Measurements from ENCODE around the gene FLNB.

FLNB gene

GRCh38 chr3:58184309-58184981 lies 176.2 kb downstream of the FLNB start:
- DNase-seq, result no peak
- H3K4me1 Mint-ChIP-seq (ENCODE audit: low read depth), result peaks cover 3% of the 10 kb centered on the region
- H3K27me3 Mint-ChIP-seq, result no peaks in the 10 kb centered on the region
- H3K36me3 Mint-ChIP-seq (ENCODE audit: low read depth), result no peaks in the 10 kb centered on the region
- H3K4me3 Mint-ChIP-seq, result no peak overlapping the region
- no peaks in the 10 kb centered on the region for H3K9me3 Mint-ChIP-seq
- H3K27ac Mint-ChIP-seq, result no peak overlapping the region

- Mint-ChIP-seq H3K27ac (no peak overlapping the region), H3K4me1 (ENCODE audit: low read depth) (peaks cover 3% of the 10 kb centered on the region), H3K27me3 (no peaks in the 10 kb centered on the region), H3K9me3 (no peaks in the 10 kb centered on the region), H3K36me3 (ENCODE audit: low read depth) (no peaks in the 10 kb centered on the region), H3K4me3 (no peak overlapping the region)
- no peak for DNase-seq
Observed at GRCh38 chr3:58184982-58185360, 176.7 kb downstream of the FLNB start.

- Mint-ChIP-seq H3K9me3 (no peaks in the 10 kb centered on the region), H3K4me3 (no peak overlapping the region), H3K27me3 (no peaks in the 10 kb centered on the region), H3K27ac (no peak overlapping the region), H3K36me3 (ENCODE audit: low read depth) (no peaks in the 10 kb centered on the region), H3K4me1 (ENCODE audit: low read depth) (peaks cover 3% of the 10 kb centered on the region)
- DNase-seq, result no peak
Observed at GRCh38 chr3:58188173-58188564, 179.9 kb downstream of the FLNB start.

GRCh38 chr3:58188921-58189451 lies 180.8 kb downstream of the FLNB start:
- no peaks in the 10 kb centered on the region for H3K9me3 Mint-ChIP-seq
- H3K27ac Mint-ChIP-seq, result no peak overlapping the region
- peaks cover 3% of the 10 kb centered on the region for H3K4me1 Mint-ChIP-seq (ENCODE audit: low read depth)
- H3K27me3 Mint-ChIP-seq, result no peaks in the 10 kb centered on the region
- H3K4me3 Mint-ChIP-seq, result no peak overlapping the region
- no peak for DNase-seq
- no peaks in the 10 kb centered on the region for H3K36me3 Mint-ChIP-seq (ENCODE audit: low read depth)

- no peaks in the 10 kb centered on the region for H3K9me3 Mint-ChIP-seq
- no peaks in the 10 kb centered on the region for H3K27me3 Mint-ChIP-seq
- no peak overlapping the region for H3K4me3 Mint-ChIP-seq
- H3K4me1 Mint-ChIP-seq (ENCODE audit: low read depth), result peaks cover 3% of the 10 kb centered on the region
- no peak overlapping the region for H3K27ac Mint-ChIP-seq
- DNase-seq, result no peak
- no peaks in the 10 kb centered on the region for H3K36me3 Mint-ChIP-seq (ENCODE audit: low read depth)
Observed at GRCh38 chr3:58189691-58190090, 181.5 kb downstream of the FLNB start.

- Mint-ChIP-seq H3K36me3 (ENCODE audit: low read depth) (no peaks in the 10 kb centered on the region), H3K9me3 (no peaks in the 10 kb centered on the region), H3K4me1 (ENCODE audit: low read depth) (peaks cover 3% of the 10 kb centered on the region), H3K4me3 (no peak overlapping the region), H3K27me3 (no peaks in the 10 kb centered on the region), H3K27ac (no peak overlapping the region)
- no peak for DNase-seq
Observed at GRCh38 chr3:58190291-58190690, 182.1 kb downstream of the FLNB start.

- Mint-ChIP-seq H3K9me3 (no peaks in the 10 kb centered on the region), H3K27ac (no peak overlapping the region)
Observed at GRCh38 chr3:58190882-58191281, 182.7 kb downstream of the FLNB start.

GRCh38 chr3:58191361-58191991 lies 183.3 kb downstream of the FLNB start:
- DNase-seq, result no peak
- Mint-ChIP-seq H3K27me3 (no peaks in the 10 kb centered on the region), H3K27ac (no peak overlapping the region), H3K4me1 (ENCODE audit: low read depth) (peaks cover 3% of the 10 kb centered on the region), H3K9me3 (no peaks in the 10 kb centered on the region), H3K4me3 (no peak overlapping the region), H3K36me3 (ENCODE audit: low read depth) (no peaks in the 10 kb centered on the region)

More at GRCh38 chr3:58190882-58191281, 182.7 kb downstream of the FLNB start:
- Mint-ChIP-seq H3K4me3 (no peak overlapping the region), H3K4me1 (ENCODE audit: low read depth) (peaks cover 3% of the 10 kb centered on the region), H3K27me3 (no peaks in the 10 kb centered on the region), H3K36me3 (ENCODE audit: low read depth) (no peaks in the 10 kb centered on the region)
- no peak for DNase-seq

GRCh38 chr3:58192069-58192468 lies 183.8 kb downstream of the FLNB start:
- no peak for DNase-seq
- no peaks in the 10 kb centered on the region for H3K9me3 Mint-ChIP-seq
- H3K27ac Mint-ChIP-seq, result no peak overlapping the region
- no peak overlapping the region for H3K4me3 Mint-ChIP-seq
- no peaks in the 10 kb centered on the region for H3K36me3 Mint-ChIP-seq (ENCODE audit: low read depth)
- no peaks in the 10 kb centered on the region for H3K27me3 Mint-ChIP-seq
- peaks cover 3% of the 10 kb centered on the region for H3K4me1 Mint-ChIP-seq (ENCODE audit: low read depth)

- Mint-ChIP-seq H3K36me3 (ENCODE audit: low read depth) (no peaks in the 10 kb centered on the region), H3K9me3 (no peaks in the 10 kb centered on the region), H3K4me3 (no peak overlapping the region), H3K27me3 (no peaks in the 10 kb centered on the region), H3K27ac (no peak overlapping the region), H3K4me1 (ENCODE audit: low read depth) (peaks cover 4% of the 10 kb centered on the region)
- DNase-seq, result no peak
Observed at GRCh38 chr3:58193682-58194407, 185.6 kb downstream of the FLNB start.

GRCh38 chr3:58197588-58197987 lies 189.4 kb downstream of the FLNB start:
- no peak for DNase-seq
- Mint-ChIP-seq H3K4me3 (no peak overlapping the region), H3K27me3 (peaks cover 5% of the 10 kb centered on the region), H3K4me1 (ENCODE audit: low read depth) (peaks cover 11% of the 10 kb centered on the region), H3K36me3 (ENCODE audit: low read depth) (peaks cover 2% of the 10 kb centered on the region), H3K27ac (no peak overlapping the region), H3K9me3 (no peaks in the 10 kb centered on the region)

GRCh38 chr3:58198362-58198761 lies 190.1 kb downstream of the FLNB start:
- Mint-ChIP-seq H3K9me3 (no peaks in the 10 kb centered on the region), H3K27me3 (peaks cover 11% of the 10 kb centered on the region), H3K27ac (no peak overlapping the region), H3K36me3 (ENCODE audit: low read depth) (peaks cover 2% of the 10 kb centered on the region), H3K4me1 (ENCODE audit: low read depth) (peaks cover 11% of the 10 kb centered on the region), H3K4me3 (no peak overlapping the region)
- DNase-seq, result no peak

GRCh38 chr3:58198804-58199203 lies 190.6 kb downstream of the FLNB start:
- Mint-ChIP-seq H3K36me3 (ENCODE audit: low read depth) (peaks cover 2% of the 10 kb centered on the region), H3K4me3 (no peak overlapping the region), H3K27ac (no peak overlapping the region), H3K4me1 (ENCODE audit: low read depth) (peaks cover 11% of the 10 kb centered on the region), H3K9me3 (no peaks in the 10 kb centered on the region), H3K27me3 (peaks cover 11% of the 10 kb centered on the region)
- DNase-seq, result no peak

GRCh38 chr3:58200121-58200709 lies 192.0 kb downstream of the FLNB start:
- Mint-ChIP-seq H3K4me3 (no peak overlapping the region), H3K27ac (no peak overlapping the region), H3K27me3 (peaks cover 11% of the 10 kb centered on the region), H3K9me3 (no peaks in the 10 kb centered on the region), H3K4me1 (ENCODE audit: low read depth) (peaks cover 11% of the 10 kb centered on the region), H3K36me3 (ENCODE audit: low read depth) (peaks cover 2% of the 10 kb centered on the region)
- DNase-seq, result no peak
